ENCODE results near the gene PIP5K1A.
"Not testable (repeated sequence)": the region's sequence is repeated elsewhere in the genome, so short reads cannot be mapped to it uniquely, and the experiment has no call there.

Gene PIP5K1A

GRCh38 chr1:151255381-151255780 lies 57.0 kb downstream of the PIP5K1A start:
- no peak for FAIRE-seq

GRCh38 chr1:151259351-151259750 lies 61.0 kb downstream of the PIP5K1A start:
- FAIRE-seq, result no peak

DNA sequence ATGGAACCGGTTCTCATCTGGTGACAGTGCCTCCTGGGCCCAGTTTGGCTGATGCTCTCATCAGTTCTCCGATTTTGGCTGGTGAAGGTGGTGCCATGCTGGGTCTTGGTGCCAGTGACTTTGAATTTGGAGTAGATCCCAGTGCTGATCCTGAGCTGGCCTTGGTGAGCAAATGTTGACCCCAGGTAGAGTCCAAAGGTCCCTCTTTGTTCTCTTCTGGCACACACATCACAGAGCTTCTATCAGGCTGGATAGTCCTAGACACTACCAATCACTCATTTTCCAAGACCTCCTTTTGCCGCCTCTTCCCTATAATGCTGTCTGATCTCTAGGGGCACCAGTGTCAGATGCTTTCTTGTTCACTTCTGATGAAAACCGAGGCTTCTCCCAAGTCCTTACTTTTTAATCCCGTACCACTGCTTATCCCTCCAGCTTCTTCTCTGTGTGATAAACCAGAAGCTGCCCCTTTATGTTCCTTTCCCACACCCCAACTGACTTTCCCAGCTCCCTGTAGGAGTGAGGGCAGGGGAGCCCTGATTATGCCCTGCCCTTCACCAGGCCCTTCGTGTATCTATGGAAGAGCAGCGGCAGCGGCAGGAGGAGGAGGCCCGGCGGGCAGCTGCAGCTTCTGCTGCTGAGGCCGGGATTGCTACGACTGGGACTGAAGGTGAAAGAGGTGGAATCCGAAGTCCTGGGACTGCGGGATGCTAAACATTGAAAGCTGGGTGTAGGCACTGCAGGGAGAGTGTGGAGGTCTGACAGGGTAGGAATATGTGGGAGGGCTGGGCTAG lies 67.3 kb downstream of the PIP5K1A start:
- FAIRE-seq, result no peak

DNA sequence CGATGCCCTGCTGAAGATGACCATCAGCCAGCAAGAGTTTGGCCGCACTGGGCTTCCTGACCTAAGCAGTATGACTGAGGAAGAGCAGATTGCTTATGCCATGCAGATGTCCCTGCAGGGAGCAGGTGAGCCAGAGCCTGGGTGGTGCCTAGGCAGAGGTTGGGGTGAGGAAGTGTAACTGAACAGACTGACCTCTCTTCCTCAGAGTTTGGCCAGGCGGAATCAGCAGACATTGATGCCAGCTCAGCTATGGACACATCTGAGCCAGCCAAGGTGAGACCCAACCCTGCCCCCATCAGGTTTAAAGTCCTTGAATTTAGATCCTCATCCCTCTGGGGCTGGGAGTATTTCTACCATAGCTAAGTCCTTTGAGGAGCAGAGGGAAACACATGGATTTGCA lies 68.0 kb downstream of the PIP5K1A start:
- FAIRE-seq, result no peak

- no peak for FAIRE-seq
These were observed 68.5 kb downstream of the PIP5K1A start for GRCh38 chr1:151266821-151267220.

DNA sequence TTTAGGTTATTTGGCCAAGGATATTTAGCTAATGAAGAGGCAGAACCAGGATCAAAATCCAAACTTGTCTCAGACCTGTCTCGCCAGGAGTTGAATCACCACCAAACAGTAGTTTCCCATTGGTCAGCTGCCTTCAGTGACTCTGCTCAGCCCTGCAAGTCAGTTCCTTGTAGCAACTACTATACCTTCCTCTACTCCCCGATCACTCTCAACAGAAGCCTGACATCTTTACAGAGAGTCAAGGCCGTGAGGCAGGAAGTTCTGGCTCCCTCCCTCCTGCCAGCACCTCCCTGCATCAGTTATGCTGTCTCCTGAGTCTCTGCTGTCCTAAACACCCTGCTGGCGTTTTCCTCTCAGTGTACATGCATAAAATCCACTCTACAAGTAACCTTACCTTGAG lies 69.4 kb downstream of the PIP5K1A start:
- no peak for FAIRE-seq

- no peak for FAIRE-seq
These were observed 75.6 kb downstream of the PIP5K1A start for GRCh38 chr1:151273924-151274466.

DNA sequence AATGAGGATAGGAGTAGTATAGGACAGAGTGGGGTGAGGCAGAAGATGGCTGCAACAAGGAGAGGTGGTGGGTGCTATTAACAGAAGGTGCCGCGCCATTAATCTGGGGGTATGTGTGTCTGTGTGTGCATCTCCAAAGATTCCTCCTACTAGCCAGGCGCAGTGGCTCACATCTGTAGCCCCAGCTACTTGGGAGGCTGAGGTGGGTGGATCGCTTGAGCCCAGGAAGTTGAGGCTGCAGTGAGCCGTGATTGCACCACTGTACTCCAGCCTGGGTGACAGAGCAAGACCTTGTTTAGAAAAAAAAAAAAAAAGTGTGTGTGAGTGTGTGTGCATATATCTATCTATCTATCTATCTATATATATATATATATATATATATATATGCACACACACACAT lies 77.0 kb downstream of the PIP5K1A start:
- not testable (repeated sequence) for FAIRE-seq

DNA sequence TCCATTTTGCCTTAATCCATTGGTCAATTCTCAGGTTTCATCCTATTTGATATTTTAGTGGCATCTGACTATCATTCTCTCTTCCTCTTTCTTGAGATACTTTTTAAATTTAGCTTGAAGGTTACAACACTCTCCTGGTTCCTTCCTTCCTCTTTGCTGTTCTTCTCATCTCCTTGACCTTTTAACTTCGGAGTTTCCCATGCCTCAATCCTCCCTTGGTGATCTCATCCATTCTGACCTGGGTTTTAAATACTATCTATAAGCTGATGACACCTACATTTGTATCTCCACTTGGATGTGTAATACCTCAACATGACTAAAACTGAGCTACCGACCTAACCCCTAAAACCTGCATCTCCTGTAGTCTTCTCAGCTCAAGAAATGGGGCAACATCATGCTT lies 78.9 kb downstream of the PIP5K1A start:
- FAIRE-seq, result no peak

GRCh38 chr1:151281225-151281968 lies 83.0 kb downstream of the PIP5K1A start:
- peak; percentile 95 for FAIRE-seq

DNA sequence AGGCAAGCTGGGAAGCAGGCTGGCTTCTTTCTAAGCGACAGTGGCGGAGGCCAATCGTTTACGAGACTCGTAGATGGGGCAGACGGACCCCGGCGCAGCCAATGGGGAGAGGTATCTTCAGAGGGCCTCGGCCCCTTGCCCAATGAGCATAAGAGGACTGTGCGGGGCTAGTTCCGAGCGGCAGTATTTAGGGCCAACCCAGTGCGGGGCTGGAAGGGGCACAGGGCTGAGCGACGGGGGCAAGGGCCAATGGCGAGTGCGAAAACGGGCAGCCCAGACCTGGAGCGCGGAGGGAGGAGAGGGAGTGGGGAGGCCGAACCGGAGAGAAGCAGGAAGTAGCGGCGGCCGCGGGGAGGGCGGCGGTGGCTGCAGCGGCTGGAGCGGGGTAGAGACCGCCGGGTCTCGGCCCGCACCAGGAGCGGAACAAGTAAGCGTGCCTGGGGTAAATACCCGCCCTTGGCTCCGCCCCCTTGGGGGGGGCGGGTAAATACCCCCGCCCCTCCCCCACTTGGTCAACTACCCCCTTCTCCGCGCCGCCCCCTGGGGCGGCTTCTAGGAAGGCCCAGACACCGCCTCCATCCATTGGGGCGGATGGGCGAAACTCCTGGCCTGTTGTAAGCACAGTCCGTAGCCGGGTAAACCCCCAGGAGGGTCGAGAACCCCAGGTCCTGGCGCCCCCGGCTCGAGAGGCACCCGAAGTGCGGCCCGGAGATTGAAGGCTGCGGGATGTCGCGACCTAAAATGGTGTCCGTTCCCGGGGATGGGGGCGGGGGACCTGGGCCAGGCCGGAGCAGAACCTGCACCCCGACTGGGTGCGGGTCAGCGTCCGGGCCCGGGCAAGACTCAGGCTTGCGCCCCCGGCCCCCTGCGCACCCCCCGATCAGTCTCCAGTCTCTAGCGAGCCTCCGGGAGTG lies 83.9 kb downstream of the PIP5K1A start, which contains the start of gene ZNF687:
TSS of gene ZNF687 (plus strand) at position 331 of the 914 bp plus-strand sequence. CDS start 3,993 bp downstream, outside the sequence.
- peak; percentile 97 for FAIRE-seq

DNA sequence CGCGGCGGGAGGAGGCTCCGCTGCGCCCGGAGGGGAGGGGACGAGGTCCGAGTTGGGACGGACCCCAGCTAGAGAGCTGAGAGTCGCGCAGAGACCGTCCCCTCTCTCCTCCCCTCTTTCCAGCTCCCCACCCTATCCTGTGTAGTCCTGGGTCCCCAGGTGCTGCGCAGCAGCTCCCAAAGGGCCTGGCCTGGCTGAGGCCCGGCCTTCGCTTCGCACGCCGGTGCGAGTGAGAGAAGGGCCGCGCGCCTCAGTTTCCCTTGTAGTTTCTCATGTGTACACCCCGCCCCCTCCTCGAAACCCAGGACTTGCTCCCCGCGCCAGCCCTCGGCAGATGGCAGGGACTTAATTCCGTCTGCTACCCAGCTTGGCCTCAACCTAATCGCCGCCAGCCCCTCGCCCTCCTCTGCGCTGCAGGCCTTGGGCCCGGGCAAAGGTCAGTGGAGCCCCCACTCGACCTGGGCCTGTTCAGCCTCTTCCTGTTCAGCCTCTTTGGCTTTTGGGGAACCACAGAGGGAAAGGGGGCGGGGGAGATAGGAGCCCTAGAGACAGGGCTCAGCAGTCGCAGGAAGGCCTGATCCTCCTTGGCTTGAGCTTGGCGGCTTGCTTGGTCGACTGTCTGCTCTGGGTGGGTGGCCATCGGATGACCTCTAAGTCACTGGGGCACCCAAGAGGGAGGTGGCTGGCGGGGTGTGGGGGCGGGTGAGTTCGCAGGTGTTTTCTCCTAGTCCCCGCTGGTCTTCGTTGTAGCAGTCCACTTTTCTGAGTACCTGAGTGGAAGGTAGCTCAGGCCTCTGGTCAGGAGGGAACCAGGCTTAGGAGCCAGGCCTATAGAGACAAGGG lies 84.8 kb downstream of the PIP5K1A start:
- no peak for FAIRE-seq

- no peak for FAIRE-seq
These were observed 85.7 kb downstream of the PIP5K1A start for GRCh38 chr1:151284013-151284577.

- FAIRE-seq, result no peak
These were observed 88.4 kb downstream of the PIP5K1A start for GRCh38 chr1:151286619-151287340.

DNA sequence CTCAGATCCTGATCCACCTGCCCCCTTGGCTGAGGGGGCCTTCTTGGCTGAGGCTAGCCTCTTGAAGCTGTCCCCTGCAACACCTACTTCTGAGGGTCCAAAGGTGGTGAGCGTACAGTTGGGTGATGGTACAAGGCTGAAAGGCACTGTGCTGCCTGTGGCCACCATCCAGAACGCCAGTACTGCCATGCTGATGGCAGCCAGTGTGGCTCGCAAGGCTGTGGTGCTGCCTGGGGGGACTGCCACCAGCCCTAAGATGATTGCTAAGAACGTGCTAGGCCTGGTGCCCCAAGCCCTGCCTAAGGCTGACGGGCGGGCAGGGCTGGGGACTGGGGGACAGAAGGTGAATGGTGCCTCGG lies 89.0 kb downstream of the PIP5K1A start:
- FAIRE-seq, result no peak

- no peak for FAIRE-seq
These were observed 89.6 kb downstream of the PIP5K1A start for GRCh38 chr1:151287767-151288500.

DNA sequence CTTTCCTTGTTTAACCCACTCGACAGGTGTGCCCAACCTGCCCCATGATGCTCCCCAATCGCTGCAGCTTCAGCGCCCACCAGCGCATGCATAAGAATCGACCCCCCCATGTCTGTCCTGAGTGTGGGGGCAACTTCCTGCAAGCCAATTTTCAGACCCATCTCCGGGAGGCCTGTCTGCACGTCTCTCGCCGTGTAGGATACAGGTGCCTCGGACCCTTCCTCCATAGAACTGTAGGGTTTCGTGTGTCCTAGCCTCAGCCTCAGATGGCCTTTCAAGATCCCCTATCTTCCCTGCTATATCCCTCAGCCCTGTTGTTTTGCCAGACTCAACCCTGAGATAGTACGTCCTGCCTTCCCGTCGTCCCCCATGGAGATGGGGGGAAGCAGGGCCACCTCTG lies 90.2 kb downstream of the PIP5K1A start:
- no peak for FAIRE-seq

DNA sequence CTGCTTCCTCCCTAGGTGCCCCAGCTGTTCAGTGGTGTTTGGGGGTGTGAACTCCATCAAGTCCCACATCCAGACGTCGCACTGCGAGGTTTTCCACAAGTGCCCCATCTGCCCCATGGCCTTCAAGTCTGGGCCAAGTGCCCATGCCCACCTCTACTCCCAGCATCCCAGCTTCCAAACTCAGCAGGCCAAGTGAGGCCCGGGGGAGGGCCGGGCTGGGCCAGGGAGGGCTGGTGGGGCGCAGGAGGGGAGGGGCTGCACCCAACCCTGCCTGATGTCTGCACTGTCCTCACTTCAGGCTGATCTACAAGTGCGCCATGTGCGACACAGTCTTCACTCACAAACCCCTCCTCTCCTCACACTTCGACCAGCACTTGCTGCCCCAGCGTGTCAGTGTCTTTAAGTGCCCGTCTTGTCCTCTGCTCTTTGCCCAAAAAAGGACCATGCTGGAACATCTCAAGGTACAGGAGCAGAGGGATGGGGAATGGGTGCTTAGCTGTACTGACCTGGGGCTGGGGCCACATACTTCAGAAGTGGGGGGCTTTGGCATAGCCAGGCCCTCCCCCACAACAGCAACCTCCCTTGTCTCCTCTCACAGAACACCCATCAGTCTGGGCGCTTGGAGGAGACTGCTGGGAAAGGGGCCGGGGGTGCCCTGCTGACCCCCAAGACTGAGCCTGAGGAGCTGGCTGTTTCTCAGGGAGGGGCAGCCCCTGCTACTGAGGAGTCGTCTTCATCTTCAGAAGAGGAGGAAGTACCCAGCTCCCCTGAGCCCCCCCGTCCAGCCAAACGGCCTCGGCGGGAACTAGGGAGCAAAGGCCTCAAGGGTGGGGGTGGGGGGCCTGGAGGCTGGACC lies 91.0 kb downstream of the PIP5K1A start:
- no peak for FAIRE-seq
